SKM-1 treated with dmso at 0.1 percent for 144 hours (cell line): Measurements from ENCODE around the gene TPK1.

Experiments
- DNase-seq: peaks from one replicate; lab custom pipeline; 2025; ENCODE audit not compliant: unreplicated experiment; lab: John Stamatoyannopoulos, UW

TPK1 gene

DNA sequence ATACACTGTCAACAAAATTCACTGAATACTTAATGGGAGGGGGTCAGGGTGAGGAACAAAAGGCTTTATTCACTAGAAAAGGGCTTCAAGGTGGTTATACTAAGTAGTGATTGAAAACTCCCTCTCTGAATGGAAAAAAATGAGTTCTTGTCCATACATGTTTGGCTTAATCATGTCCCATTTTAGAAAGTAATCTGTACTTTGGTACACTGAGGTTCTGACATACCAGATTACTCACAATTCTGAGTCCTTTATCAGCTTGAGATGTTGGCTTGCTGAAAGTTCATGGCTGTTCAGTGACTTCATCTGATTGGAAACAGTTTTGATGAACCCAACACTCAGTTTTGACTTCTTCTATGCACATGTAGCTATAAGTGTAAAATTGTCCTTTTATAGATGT, 419.5 kb downstream of the TPK1 start:
- no peak for DNase-seq

DNA sequence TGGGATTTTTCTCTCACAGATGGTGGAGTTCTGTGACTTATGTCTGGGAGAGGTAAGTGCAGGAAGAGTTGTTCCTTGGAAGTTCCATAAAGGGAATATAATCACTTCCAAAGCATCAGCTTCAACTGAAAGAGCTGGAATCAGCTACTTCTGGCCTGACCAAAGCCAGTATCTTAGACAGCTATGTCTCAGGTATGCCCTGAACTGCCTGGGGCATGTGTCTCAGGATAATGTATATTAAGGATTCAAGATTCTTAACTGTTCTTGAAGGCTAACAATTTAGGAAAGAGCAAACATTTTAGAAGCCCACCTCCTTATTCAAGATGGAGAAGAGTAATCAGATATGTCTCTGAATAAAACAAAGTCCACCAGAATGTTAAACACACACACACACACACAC, 420.0 kb downstream of the TPK1 start:
- DNase-seq: no peak

DNA sequence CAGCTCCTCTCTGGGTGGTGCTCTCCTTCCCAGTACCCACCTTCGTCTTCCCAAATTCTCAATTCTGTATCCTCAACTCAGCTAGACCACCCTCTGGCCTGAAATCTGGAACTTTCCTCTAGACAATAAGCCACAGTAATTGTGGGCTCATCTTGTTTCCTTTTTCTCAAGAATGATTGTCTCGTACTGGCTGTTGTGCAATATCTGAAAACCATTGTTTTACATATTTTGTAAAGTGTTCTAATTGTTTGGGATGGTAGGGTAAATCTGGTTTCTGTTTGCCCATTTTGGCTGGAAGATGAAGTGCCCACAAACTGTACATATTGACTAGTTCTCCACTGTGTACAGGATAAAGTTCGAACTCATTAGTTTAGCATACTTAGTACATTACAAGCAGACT, 421.0 kb downstream of the TPK1 start:
- DNase-seq: no peak

DNA sequence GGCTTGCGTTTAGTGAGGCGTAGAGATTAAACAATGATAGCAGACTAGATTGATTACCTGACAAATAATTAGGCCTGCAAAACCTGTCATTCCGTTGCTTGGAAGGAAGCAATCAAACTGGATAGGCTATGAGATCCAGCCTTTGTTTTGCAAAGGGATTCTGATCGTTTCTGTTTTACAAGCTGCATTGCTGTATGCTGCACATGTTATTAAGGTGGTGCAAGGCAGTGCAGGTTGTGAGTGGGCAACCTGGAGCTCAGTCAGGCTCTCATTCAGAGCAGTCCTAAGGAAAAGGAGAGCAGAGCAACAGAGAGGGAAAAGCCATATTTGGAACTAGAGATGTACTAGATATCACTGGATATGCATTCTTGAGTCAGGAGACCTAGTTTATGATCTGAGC, 425.4 kb downstream of the TPK1 start:
- no peak for DNase-seq

DNA sequence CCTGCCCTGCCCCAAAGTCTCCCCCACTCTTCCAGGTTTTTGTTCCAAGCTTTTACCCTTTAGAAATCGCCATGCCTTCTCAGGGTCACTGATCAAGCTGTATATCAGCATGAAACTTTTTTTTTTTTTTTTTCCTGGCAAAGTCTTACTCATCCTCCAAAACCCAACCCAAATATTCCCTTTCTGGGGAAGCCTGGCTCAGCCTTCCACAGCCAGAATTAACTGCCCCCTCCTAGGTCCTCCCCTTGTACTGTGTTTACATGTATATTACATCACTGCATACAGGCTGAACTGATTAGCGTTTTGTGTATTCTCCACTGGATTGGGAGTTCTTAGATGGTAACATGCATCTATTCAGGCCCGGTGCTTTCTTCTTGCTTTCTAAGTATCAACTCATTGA, 427.7 kb downstream of the TPK1 start:
- no peak for DNase-seq

DNA sequence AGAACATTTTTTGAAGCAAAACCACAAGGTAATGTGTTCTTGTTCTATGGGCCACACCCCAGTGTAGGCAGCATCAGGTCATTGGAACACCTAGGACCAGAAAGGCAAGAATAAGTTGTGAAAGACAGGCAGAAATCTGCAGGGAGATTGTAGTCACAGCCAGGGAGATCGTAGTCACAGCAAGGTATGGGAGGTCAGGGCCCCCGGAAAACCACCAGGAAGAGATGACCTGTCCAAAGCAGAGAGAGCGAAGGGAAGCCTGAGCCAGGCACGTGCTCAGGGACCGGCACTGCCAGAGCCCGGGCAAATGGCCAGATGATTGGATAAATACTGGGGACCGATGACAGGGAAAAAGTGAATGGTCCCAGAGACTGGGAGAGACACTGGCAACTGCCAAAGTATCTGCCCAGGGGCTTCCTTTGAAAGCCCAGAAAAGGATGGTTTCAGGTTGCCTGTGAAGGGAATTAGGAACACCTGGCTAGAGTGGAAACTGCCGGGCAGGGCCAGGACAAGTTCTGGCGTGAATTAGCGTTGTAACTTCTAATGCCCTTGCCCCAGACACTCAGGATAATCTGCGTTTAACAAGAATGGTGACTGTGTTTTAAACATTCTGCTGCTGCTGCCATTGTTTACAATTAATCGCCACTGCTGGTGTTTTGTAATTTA, 428.5 kb downstream of the TPK1 start:
- no peak for DNase-seq

DNA sequence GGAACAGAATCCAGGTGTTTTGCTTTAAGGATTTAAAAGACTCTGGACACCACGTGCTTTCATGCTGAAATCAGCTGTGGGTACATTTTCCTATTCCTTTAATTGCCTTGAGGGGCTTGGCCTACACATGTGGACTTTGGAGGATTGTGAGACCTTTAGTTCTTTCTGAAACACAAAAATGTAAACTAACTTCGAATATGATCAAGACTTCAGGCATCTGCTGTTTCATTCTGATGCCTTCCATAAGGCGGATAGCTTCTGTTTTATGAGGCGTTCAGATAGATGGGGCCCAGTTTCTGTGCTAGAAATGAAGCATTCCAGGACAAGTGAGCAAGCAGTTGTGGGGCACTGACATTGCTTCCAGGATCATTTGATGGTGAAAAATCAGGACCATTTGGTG, 430.9 kb downstream of the TPK1 start:
- no peak for DNase-seq

DNA sequence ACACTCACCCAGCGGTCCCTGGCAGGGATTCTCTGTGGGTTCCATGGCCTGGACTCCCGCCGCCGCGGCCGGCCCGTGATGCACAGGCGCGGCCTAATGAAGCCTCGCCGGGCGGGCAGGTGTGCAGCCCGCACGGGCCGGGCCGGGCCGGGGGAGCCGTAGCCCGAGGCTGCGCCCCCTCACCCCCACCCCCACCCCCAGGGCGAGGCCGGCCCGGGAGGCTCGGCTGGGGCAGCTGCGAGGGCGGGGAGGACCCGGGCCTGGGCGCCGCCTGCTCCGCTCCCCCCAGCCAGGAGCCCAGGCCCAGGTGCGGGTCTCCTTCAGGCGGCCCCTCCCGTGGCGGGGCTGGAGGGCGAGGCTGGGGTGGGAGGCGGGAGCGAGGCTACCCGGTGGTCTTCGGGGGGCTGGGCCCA, 432.2 kb downstream of the TPK1 start, which contains the start of gene NOBOX:
NOBOX (minus strand) TSS at position 45 of the 413 bp plus-strand sequence.
- DNase-seq: no peak

DNA sequence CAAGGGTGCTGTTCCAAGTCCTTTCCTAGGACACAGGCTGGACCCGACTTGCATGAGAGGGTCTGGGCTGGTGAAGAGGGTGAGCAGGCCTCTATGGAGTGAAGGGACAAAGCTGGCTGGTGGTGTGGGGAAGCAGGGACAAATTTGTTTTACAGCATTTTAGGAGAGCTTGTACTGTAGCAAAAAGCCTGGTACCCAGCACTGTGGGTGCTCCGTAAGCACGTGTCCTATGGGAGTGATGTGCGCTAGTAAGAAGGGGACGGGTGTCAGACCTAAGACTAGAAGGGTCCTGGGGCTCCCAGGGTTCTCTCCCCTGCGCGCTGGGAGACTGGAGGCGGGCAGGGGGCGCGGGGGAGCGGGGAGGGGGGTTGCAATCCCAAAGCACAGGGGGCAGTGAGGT, 432.8 kb downstream of the TPK1 start:
- no peak for DNase-seq
